H4 (cell line): ENCODE data around the gene TEX44. TPM values are rescaled to one million over a fixed set of nuclear protein-coding genes. Genes with fewer than 3 reads are reported as not detected.
A peak's percentile ranks its signal among the peaks of the same experiment; 100 is the strongest.
"Not testable (repeated sequence)": the region's sequence is repeated elsewhere in the genome, so short reads cannot be mapped to it uniquely, and the experiment has no call there.

ENCODE experiments used
- DNase-seq: peaks from one replicate; pipeline ENCODE4 v3.0.0-alpha.2; 2015; ENCODE audit warnings: low spot score
- total RNA-seq: library from RNA; depleted of rRNA; stranded (reverse); fragments of >200 nt; shearing (Covaris generic); gene quantifications from 2 replicates; pipeline ENCODE4 v1.2.3, GENCODE V29; 2014

Gene TEX44
- total RNA-seq, 1 experiment from 2014 or later, result not detected

GRCh38 chr2:231571661-231572191 lies 20.9 kb upstream of the TEX44 start:
- DNase-seq, result no peak

DNA sequence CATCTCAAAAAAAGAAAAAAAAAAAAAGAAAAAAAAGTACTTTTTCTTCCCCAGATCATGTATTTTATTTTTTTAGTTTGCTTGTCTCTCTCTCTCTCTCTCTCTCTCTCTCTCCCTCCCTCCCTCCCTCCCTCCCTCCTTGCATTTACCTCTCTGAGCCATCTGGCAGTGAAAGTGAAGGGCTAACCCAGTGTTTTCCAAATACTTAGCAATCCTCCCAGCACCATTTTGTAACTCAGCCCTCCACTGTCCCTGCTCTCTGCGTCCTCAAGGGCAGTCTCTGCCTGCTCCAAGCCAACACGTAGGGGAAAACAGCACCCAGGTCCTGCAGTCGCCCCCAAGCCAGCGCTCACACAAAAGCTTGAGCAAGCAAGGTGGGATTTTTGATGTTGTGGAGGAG lies 19.6 kb upstream of the TEX44 start:
- DNase-seq, result no peak

DNA sequence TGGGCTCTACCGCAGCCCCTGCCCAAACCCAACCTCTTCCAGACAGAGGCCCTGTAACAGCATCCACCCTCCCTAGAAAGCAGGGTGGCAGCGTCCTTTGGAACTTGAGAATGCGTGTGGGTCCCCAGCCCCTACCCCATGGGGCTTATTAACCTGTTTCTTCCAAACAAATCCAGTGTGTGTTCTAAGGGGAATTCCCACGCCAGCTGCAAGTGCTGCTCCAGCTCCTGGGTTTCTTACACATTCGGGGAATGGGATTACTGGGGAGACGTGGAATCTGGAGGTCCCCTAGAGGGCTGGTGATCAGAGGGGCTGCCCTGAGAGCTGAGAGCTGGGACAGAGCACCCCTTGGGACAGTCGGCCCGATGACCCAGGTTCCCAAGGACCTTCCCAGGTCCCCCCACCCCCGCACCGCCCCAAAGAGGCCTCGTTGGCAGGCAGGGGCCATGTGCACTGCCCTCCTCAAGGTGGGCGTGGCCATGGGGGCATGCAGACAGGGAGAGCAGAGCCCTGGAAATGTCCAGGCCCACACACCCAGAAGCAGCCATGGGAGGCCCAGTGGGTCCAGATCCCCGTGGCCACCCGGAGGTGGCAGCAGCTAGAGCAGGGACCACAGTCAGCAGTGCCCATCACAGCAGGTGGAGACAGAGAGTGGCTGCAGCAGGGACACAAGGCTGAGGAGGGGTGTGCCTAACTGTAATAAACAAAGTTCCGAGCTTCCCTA lies 18.8 kb upstream of the TEX44 start:
- DNase-seq, result no peak

- no peak for DNase-seq
Measured at GRCh38 chr2:231575612-231576256, 16.9 kb upstream of the TEX44 start.

- no peak for DNase-seq
Measured at GRCh38 chr2:231576465-231576864, 16.2 kb upstream of the TEX44 start.

DNA sequence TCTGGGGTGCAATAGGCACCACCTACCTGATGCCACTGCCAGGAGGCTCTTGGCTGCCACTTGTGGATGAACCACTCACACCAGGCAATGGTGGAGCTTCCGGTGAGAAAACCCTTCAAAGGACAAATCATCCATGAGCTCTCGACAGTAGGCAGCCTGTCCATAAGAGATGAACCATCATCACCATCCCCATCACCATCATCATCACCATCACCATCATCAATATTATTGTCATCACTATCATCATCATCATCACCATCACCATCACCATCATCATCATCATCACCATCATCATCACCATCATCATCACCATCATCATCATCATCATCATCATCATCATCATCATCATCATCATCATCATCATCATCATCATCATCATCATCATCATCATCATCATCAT lies 14.0 kb upstream of the TEX44 start:
- not testable (repeated sequence) for DNase-seq

DNA sequence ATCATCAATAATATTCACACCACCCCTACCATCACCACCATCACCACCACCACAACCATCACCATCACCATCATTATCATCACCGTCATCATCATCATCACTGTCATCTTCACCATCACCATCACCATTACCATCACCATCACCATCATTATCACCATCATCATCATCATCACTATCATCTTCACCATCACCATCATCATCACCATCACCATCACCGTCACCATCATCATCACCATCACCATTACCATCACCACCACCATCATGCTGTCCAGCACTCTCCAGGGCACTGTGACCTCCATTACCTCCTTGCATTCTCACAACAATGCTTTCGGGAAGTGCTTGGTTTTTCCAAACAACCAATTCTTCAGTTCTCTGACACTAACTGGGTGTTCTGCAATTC lies 13.1 kb upstream of the TEX44 start:
- DNase-seq, result no peak

DNA sequence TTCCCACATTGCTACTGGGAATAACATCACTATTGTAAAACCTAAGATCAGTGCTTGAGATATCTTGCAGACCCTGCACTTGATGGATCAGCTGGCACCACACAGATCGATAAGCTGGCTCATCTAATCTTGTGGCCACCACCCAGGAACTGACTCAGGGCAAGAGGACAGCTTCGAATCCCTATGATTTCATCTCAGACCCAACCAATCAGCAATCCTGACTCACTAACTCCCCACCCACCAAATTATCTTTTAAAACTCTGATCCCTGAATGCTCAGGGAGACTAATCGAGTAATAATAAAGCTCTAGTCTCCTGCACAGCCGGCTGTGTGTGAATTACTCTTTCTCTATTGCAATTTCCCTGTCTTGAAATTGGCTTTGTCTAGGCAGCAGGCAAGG lies 11.3 kb upstream of the TEX44 start:
- DNase-seq, result no peak

DNA sequence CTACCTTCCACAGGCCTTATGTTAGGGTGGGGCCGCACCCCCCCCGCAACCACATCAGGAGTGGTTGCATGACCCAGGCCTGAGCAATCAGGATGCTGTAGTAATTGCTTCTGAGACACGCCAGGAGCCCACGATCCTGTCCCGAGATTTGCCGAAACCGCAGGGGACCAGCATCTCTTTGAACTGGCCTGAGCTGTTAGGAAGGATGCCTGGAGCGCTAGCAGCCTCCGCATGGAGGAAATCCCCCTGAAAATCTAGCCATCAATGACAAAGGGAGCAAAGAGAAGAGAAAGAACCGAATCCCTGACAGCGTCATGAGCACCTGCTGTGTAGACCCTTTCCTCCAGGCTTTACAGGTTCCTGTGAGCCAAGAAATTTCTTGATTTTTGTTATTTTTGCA lies 8.7 kb upstream of the TEX44 start:
- no peak for DNase-seq

DNA sequence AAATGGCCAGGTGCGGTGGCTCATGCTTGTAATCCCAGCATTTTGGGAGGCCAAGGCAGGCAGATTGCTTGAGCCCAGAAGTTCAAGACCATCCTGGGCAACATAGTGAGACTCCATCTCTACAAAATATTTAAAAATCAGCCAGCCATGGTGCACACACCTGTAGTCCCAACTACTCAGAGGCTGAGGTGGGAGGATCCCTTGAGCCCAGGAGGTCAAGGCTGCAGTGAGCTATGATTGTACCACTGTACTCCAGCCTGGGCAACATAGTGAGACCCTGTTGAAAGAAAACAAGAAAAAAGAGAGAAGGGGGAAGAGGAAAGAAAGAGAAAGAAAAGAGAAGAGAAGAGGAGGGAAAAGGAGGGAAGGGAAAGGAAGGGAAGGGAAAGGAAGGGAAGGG lies 4.9 kb upstream of the TEX44 start:
- DNase-seq, result not testable (repeated sequence)

GRCh38 chr2:231589656-231590055 lies 3.0 kb upstream of the TEX44 start:
- no peak for DNase-seq

DNA sequence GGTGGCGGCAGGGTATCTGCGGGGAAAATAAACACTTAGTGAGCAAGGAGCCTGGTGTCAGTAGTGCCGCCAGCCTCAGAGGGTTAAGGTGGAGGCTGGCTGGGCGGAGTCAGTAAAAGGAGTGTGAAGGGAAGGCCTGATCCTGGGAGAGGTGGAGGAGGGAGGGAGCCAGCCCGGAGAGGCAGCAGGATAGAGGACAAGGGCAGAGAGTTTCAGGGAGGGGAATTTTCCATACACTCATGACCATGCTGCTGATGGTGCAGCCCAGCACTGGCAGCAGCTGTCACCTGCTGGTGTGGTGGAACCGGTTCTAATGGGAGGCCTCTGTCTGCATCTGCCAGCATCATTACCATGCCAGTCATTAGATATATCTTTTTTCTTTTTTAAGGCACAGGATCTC lies 2.0 kb upstream of the TEX44 start:
- DNase-seq, result no peak

DNA sequence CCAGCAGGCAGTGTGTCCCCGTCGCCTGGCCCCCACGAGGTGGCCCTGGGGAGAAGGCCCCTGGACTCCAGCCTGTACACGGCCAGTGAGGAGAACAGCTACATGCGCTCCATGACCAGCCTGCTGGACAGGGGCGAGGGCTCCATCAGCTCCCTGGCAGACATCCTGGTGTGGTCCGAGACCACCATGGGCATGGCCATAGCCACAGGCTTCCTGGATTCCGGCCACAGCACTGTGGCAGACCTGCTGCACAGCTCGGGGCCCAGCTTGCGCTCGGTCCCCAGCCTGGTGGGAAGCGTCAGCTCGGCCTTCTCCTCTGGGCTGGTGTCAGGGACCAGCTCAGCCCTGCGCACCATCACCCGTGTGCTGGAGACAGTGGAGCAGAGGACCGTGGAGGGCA lies 1.0 kb downstream of the TEX44 start:
- no peak for DNase-seq

DNA sequence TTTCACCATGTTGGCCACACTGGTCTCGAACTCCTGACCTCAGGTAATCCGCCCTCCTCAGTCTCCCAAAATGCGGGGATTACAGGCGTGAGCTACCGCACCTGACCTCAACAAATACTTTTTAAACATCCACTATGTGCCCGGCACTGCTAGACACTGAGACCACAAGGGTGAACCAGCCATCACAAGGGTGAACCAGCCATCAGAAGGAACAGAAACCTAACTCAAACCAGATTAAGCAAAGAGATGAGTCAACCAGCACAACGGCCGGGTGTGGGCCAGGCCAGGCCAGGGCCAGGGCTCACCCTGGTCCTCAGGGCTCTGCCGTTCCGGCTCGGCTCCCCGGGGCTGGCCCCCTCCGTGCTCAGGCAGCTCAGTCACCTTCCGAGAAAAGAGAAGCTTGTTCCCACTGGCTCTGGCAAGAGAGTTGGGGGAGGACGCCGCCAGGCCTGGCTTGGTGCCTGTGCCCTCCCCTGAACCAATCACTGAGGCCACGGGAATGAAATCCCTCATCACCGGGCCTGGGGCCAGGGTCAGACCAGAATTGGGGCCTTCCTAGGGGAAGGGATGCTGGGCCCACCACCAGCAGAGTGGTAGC lies 4.4 kb downstream of the TEX44 start:
- DNase-seq, result no peak

GRCh38 chr2:231597627-231598026 lies 5.0 kb downstream of the TEX44 start:
- no peak for DNase-seq

DNA sequence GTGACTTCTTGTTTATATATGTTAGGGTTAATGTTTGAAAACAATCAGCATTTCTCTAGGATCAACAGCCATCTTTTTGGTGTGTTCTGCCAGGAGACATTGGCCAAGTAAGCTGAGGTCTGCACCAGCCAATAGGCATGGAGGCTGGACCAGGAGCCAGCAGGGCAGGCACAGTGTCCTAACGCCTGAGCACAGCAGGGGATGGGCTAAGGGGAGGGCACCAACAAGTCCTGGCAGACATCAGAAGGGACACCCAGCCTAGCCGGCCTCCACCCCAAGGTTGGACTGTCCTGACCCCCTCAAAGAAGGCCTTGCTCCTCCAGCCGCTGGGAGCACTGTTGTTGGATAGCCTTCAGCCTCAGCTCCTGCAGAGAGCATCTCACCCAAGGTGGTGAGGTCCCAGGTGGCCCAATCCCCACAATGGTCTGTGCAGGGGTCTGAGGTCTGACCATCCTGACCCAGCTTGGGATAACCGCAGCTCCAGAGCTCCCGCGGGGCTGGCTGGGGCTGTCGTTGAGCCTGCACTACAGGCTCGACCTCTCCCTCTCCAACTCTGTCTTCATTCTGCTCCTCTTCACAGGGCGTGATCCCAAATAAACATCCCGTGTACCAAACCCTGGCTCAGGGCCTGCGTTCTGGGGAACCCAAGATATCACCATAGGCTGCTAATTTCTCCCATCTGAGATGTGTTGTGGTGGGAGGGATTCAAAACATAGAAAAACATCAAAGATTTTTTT lies 8.1 kb downstream of the TEX44 start:
- no peak for DNase-seq

DNA sequence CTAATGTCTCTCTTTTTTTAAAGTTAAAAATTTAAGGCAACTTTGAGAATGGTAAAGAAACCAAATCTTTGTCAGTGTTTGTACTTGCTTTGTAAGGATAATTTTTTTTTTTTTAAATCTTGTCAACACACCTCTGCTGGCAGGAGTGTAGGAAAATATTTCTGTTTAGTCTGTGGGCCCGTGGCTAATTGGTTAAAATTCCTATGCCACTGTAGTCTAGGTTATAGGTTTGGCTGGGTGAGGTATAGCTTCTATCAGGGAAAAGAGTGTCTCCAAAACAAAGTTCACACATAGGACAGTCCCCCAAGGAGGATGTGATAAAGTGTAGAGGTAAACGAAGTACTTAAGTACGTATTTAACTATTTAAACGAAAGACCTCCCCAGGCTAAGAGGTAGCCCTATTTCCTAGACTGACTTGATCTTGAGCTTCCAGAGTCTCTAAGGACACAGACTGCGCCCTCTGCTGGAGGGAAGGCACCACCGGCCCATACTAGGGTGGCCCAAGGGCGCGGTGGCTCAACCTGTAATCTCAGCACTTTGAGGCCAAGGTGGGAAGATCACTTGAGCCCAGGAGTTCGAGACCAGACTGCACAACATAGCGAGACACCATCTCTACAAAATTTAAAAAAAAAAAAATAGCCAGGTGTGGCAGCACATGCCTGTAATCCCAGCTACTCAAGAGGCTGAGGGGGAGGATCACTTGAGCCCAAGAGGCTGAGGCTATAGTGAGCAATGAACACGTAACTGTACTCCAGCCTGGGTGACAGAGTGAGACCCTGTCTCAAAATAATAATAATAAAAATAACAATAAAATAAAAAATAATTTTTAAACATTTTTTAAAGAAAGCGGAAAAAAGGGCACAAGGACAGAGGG lies 8.9 kb downstream of the TEX44 start:
- DNase-seq, result peak; percentile 67

DNA sequence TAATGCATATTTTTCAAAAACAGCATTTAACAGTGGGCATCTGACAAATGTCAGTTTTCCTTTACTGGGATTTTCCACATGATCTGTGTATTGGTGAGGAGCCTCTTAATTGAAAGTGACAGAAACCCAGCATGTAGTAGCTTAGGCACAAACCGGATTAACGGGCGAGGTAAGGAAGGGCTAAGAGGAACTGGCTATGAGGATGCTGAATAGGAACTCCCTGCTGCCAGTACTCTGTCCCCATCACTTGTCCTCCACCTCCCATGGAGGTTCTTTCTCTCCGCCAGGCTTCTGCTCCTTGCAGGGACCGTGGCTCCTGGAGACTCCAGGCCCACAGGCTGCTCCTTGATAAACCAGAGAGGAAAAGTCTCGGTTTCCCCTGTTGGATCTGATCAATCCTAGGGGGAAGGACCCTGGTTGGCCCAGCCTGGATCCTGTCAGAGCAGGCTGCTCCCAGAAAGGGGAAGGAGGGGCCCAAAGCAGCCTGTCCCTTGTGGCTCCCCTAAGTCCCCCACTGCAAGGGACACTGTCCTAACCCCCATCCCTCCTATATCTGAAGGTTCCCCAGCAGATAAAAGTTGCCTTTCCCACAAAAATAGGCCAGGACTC lies 10.3 kb downstream of the TEX44 start:
- no peak for DNase-seq

DNA sequence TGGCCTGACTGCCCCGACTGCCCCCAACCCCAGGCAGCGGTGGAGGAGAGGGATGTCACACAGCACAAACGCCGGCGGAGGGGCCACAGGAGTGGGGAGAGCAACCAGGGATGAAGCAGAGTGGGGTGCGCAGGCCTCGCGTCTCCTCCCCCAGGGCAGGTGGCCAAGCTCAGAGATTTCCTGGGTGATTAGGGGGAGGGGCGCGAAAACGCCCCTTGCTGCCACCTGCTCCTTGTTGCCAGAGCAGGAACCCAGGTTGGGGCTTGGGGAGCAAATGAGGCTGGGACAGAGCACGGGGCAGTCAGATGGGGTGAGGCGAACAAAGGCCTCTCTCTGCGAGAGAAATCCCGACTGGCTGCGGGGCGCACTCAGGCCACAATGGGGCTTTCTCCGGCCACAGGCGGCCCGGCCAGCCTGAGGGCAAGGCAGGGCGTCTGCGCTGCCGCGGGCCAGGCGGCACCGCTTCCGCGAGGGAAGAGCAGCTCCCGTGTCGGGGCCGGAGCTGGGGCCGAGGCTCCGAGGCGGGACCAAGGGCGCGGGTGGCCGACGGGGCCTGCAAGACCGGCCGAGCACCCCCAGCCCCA lies 11.5 kb downstream of the TEX44 start:
- DNase-seq, result no peak
